Measurements from ENCODE around the gene C1orf167. TPM values are rescaled to one million over a fixed set of nuclear protein-coding genes. Genes with fewer than 3 reads are reported as not detected.
A peak's percentile ranks its signal among the peaks of the same experiment; 100 is the strongest.

Gene C1orf167
- total RNA-seq, 6 donors from 2014 or later: 1.0 to 14.3 (median 8.8) TPM

GRCh38 chr1:11735531-11735853 lies 26.5 kb upstream of the C1orf167 start:
- TF ChIP-seq CTCF (IDR thresholded peaks at IDR 0.05) (no peak), POLR2A (IDR thresholded peaks at IDR 0.05) (no peak), POLR2AphosphoS5 (IDR thresholded peaks at IDR 0.05) (no peak), EP300 (IDR thresholded peaks at IDR 0.05) (no peak)
- H3K4me1 ChIP-seq: peaks cover 65 to 80% (median 69%) of the 10 kb centered on the region in 4 donors
- no peaks in the 10 kb centered on the region for H3K27me3 ChIP-seq
- H3K27ac ChIP-seq: peak overlapping the region; percentile 94 to 99 (median 97)
- no peak for ATAC-seq (ENCODE audit: low FRiP score in 2 of 2)
- DNase-seq: no peak
- H3K9me3 ChIP-seq: no peaks in the 10 kb centered on the region
- WGBS, 2 donors: 27 to 28% methylated on average over 3 to 4 of the region's 4 CpGs
- H3K36me3 ChIP-seq: peaks cover 0 to 5% (median 0%) of the 10 kb centered on the region in 4 donors
- peak overlapping the region in 3 of 4 donors; percentile 88 to 94 (median 90) for H3K4me3 ChIP-seq

GRCh38 chr1:11735854-11736745 lies 25.9 kb upstream of the C1orf167 start, which contains the start of gene AGTRAP:
AGTRAP (plus strand) TSS chr1:11736136; CDS start chr1:11736209, 73 bp downstream.
- peak within 1 kb of the TSS; percentile 88 to 96 (median 92) for H3K4me3 ChIP-seq
- H3K27me3 ChIP-seq: no peaks in the 10 kb centered on the region
- DNase-seq: peak; percentile 98
- H3K36me3 ChIP-seq: peaks cover 0 to 5% (median 0%) of the 10 kb centered on the region in 4 donors
- WGBS, 2 donors: 0% methylated on average over 13 to 53 of the region's 59 CpGs
- TF ChIP-seq POLR2A (IDR thresholded peaks at IDR 0.05) (peak in 1 of 4 donors; percentile 77), CTCF (IDR thresholded peaks at IDR 0.05) (peak in 2 of 6 experiments; percentile 5 to 28), POLR2AphosphoS5 (IDR thresholded peaks at IDR 0.05) (peak; percentile 69 to 80), EP300 (IDR thresholded peaks at IDR 0.05) (peak in 1 of 4 donors; percentile 55)
- H3K4me1 ChIP-seq: peaks cover 63 to 80% (median 69%) of the 10 kb centered on the region in 4 donors
- peak; percentile 91 to 92 for ATAC-seq (ENCODE audit: low FRiP score in 2 of 2)
- H3K27ac ChIP-seq: peak within 1 kb of the TSS; percentile 94 to 99 (median 97)
- H3K9me3 ChIP-seq: no peaks in the 10 kb centered on the region

GRCh38 chr1:11736746-11737639 lies 25.0 kb upstream of the C1orf167 start:
- no peak for TF ChIP-seq CTCF (IDR thresholded peaks at IDR 0.05)
- peak in 1 of 4 donors; percentile 40 for TF ChIP-seq POLR2A (IDR thresholded peaks at IDR 0.05)
- peak in 1 of 4 donors; percentile 40 for TF ChIP-seq EP300 (IDR thresholded peaks at IDR 0.05)
- TF ChIP-seq POLR2AphosphoS5 (IDR thresholded peaks at IDR 0.05): peak; percentile 8 to 82
- H3K9me3 ChIP-seq: no peaks in the 10 kb centered on the region
- peak overlapping the region; percentile 94 to 99 (median 97) for H3K27ac ChIP-seq
- no peaks in the 10 kb centered on the region for H3K27me3 ChIP-seq
- peak overlapping the region; percentile 88 to 96 (median 92) for H3K4me3 ChIP-seq
- ATAC-seq (ENCODE audit: low FRiP score in 2 of 2) (peak; percentile 61 to 75), DNase-seq (peak; percentile 51 to 88)
- H3K36me3 ChIP-seq: peaks cover 0 to 5% (median 0%) of the 10 kb centered on the region in 4 donors
- WGBS, 2 donors: 12 to 13% methylated on average over 14 to 15 of the region's 15 CpGs
- peaks cover 65 to 80% (median 69%) of the 10 kb centered on the region in 4 donors for H3K4me1 ChIP-seq

- Histone ChIP-seq H3K4me1 (peaks cover 55 to 78% (median 61%) of the 10 kb centered on the region in 4 donors), H3K27me3 (no peaks in the 10 kb centered on the region), H3K36me3 (peaks cover 0 to 5% (median 0%) of the 10 kb centered on the region in 4 donors), H3K9me3 (no peaks in the 10 kb centered on the region), H3K27ac (peak overlapping the region; percentile 20 to 99 (median 97)), H3K4me3 (no peak overlapping the region)
- no peak for DNase-seq
- no peak for ATAC-seq (ENCODE audit: low FRiP score in 2 of 2)
- WGBS, 2 donors: 54 to 60% methylated on average over 2 of the region's 2 CpGs
- no peak for TF ChIP-seq EP300 (IDR thresholded peaks at IDR 0.05)
Measured at GRCh38 chr1:11738096-11738495, 23.9 kb upstream of the C1orf167 start.
